Loucy (cell line): ENCODE data around the gene ATP13A3.

ENCODE experiments used
- H2AFZ ChIP-seq: fragments of 200-600 bp; sonication (generic); 2 replicates; pipeline ENCODE4 v1.6.0; 2016; ENCODE audit warnings: antibody characterized with exemption, mild to moderate bottlenecking, low read length, moderate library complexity
- H3F3A ChIP-seq: fragments of 200-600 bp; 2 replicates; pipeline ENCODE4 v1.6.0; 2016; ENCODE audit warnings: antibody characterized with exemption, low read depth, mild to moderate bottlenecking
- H3K27me3 ChIP-seq: fragments of 200-600 bp; sonication (generic); 2 replicates; pipeline ENCODE4 v1.6.1; 2014; ENCODE audit warnings: low read length, mild to moderate bottlenecking; ENCODE audit not compliant: insufficient read depth, poor library complexity, severe bottlenecking
- H3K36me3 ChIP-seq: fragments of 200-600 bp; sonication (generic); 2 replicates; pipeline ENCODE4 v1.6.1; 2016; ENCODE audit warnings: low read length; ENCODE audit not compliant: insufficient read depth
- H3K4me1 ChIP-seq: fragments of 200-600 bp; sonication (generic); 2 replicates; pipeline ENCODE4 v1.5.1; 2014; ENCODE audit warnings: low read length, mild to moderate bottlenecking; ENCODE audit not compliant: insufficient read depth, poor library complexity, severe bottlenecking
- H3K4me2 ChIP-seq: fragments of 200-600 bp; sonication (generic); 2 replicates; pipeline ENCODE4 v1.6.0; 2014; ENCODE audit warnings: antibody characterized with exemption, low read length, low read depth, mild to moderate bottlenecking; ENCODE audit not compliant: poor library complexity, severe bottlenecking
- H3K4me3 ChIP-seq: fragments of 200-600 bp; sonication (generic); 2 replicates; pipeline ENCODE4 v1.5.1; 2014; ENCODE audit warnings: low read length, mild to moderate bottlenecking, mixed read lengths; ENCODE audit not compliant: poor library complexity, severe bottlenecking
- H3K79me2 ChIP-seq: fragments of 200-600 bp; sonication (generic); 2 replicates; pipeline ENCODE4 v1.6.1; 2014; ENCODE audit warnings: low read length; ENCODE audit not compliant: insufficient read depth
- H3K9ac ChIP-seq: fragments of 200-600 bp; sonication (generic); 2 replicates; pipeline ENCODE4 v1.6.0; 2014; ENCODE audit warnings: mild to moderate bottlenecking, low read depth, low read length, moderate library complexity; ENCODE audit not compliant: poor library complexity, severe bottlenecking
- H3K9me2 ChIP-seq: fragments of 200-600 bp; sonication (generic); replicated peaks from 2 replicates; pipeline ENCODE4 v1.6.1; 2016; ENCODE audit warnings: low read depth, low read length, mixed read lengths
- H3K9me3 ChIP-seq: fragments of 200-600 bp; sonication (generic); 2 replicates; pipeline ENCODE4 v1.6.1; 2014; ENCODE audit warnings: mild to moderate bottlenecking, antibody characterized with exemption, low read length, low read depth; ENCODE audit not compliant: insufficient read depth
- H4K20me1 ChIP-seq: fragments of 200-600 bp; sonication (generic); 2 replicates; pipeline ENCODE4 v1.6.0; 2014; ENCODE audit warnings: antibody characterized with exemption, low read length, mild to moderate bottlenecking; ENCODE audit not compliant: insufficient read depth, poor library complexity, severe bottlenecking
- CTCF ChIP-seq: fragments of 200-600 bp; sonication (generic); conservative IDR thresholded peaks from 2 replicates; pipeline ENCODE4 v1.5.1; 2014; ENCODE audit warnings: mild to moderate bottlenecking, antibody characterized with exemption, low read length
- EZH2phosphoT487 ChIP-seq: fragments of 200-600 bp; IDR thresholded peaks from 2 replicates; pipeline ENCODE4 v1.6.1; 2018; ENCODE audit warnings: antibody characterized with exemption, mild to moderate bottlenecking, moderate library complexity, borderline replicate concordance

The ATP13A3 gene

DNA sequence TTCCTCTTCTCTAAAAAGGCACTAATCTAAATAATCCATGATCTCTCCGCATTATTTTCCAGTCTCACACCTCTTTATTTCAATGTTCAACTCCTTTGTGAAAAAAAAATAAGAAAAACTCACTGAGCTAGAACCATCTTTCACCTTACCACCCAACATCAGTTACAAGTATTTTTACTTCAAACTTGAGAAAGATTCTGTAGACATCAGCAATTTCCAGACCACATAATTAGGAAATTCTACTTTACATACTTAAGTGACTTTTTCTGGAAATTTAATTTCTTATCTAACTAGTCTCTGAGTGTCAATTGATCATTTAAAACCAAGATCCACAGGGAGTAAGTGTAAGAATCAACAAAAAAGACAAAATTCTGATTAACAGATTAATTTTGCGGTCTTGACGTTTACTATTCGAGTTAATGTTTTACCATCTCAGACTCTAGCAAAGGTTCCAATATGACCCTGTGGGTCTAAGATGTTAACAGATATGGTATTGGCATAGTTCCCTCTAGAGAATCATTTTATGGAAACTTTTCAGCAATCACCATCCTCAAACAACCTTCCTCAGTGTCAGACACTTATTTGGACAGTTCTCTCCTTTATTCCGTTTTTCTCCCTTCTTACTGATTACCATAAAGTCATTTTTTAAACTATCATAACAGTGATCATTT is 5.1 kb downstream of the ATP13A3 start:
- H3K4me2 ChIP-seq = peak overlapping the region; percentile 63

DNA sequence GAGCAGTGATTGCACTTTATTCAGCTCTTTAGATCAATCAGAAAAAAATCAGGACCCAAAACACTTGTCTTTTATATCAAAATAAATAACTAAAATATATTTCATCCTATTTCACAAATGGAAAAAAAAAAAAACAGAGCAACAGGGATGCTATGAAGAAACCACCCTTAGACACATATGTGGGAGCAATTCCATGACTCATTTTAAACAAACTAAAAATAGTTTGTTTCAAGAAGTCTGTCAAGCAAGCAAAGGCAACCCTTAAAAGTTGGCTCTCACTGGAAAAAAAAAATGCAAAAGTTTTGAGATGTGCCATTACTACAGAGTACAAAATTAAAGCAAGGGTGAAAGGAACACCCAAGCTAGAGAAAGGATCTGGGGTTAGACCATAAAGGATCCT is 5.7 kb downstream of the ATP13A3 start:
- Histone ChIP-seq H3K9ac (peak overlapping the region; percentile 23), H3K9me2 (no peaks in the 10 kb centered on the region), H3K4me3 (peak overlapping the region; percentile 12), H3K79me2 (peaks cover 98% of the 10 kb centered on the region), H3K4me1 (peaks cover 68% of the 10 kb centered on the region), H4K20me1 (peaks cover 91% of the 10 kb centered on the region), H3K36me3 (no peaks in the 10 kb centered on the region), H3K27me3 (no peaks in the 10 kb centered on the region), H2AFZ (no peak overlapping the region), H3F3A (no peaks in the 10 kb centered on the region), H3K4me2 (peak overlapping the region; percentile 63), H3K9me3 (no peaks in the 10 kb centered on the region)
- TF ChIP-seq EZH2phosphoT487 (no peak), CTCF (no peak)

More for the DNA sequence above, 5.1 kb downstream of the ATP13A3 start:
- Histone ChIP-seq H3K36me3 (no peaks in the 10 kb centered on the region), H2AFZ (no peak overlapping the region), H4K20me1 (peaks cover 86% of the 10 kb centered on the region), H3K27me3 (no peaks in the 10 kb centered on the region), H3K9me3 (no peaks in the 10 kb centered on the region), H3K79me2 (peaks cover 95% of the 10 kb centered on the region), H3K4me1 (peaks cover 63% of the 10 kb centered on the region), H3K9ac (peak overlapping the region; percentile 11), H3K9me2 (no peaks in the 10 kb centered on the region), H3F3A (no peaks in the 10 kb centered on the region), H3K4me3 (peak overlapping the region; percentile 12)
- TF ChIP-seq CTCF (no peak), EZH2phosphoT487 (no peak)

DNA sequence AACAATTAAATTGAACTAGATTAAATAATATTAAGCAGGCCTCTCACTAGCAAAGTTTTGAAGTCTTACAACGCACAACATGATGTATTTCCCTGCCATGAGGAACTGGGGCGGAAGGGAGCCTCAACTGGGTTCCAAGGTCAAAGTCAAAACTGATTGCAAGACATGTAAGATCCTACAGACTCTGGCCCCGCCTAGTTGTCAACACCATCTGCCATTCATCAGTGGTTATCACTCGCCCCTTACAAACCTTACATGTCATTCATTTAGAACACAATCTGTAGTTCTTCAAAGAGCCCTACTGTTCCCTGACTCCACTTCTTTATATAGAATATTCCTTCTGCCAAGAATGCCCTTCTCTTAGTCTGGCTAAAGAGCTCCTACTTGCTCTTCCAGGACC is 10.0 kb downstream of the ATP13A3 start:
- Histone ChIP-seq H2AFZ (no peak overlapping the region), H3K9me3 (no peaks in the 10 kb centered on the region), H3K4me3 (no peak overlapping the region), H3K36me3 (0 out of 2 replicates have a peak, but pooled peaks cover 4% of the 10 kb centered on the region), H3K4me1 (peaks cover 49% of the 10 kb centered on the region), H3K9me2 (no peaks in the 10 kb centered on the region), H3K4me2 (peak overlapping the region; percentile 19), H3K27me3 (no peaks in the 10 kb centered on the region), H3F3A (no peaks in the 10 kb centered on the region), H3K9ac (no peak overlapping the region), H4K20me1 (peaks cover 92% of the 10 kb centered on the region), H3K79me2 (peaks cover 97% of the 10 kb centered on the region)
- TF ChIP-seq CTCF (no peak), EZH2phosphoT487 (no peak)
